Activated gamma-delta T cell treated with anti-CD3 and anti-CD28 coated beads, Interleukin-2, amount 50 U/mL, for 16 hours (primary cell): ENCODE measurements around the gene MIA2.
"Not testable (repeated sequence)": the region's sequence is repeated elsewhere in the genome, so short reads cannot be mapped to it uniquely, and the experiment has no call there.

Experiments
- DNase-seq: peaks from one replicate; pipeline ENCODE4 v3.0.0-alpha.2; 2020; ENCODE audit warnings: low read depth

The MIA2 gene, protein sequence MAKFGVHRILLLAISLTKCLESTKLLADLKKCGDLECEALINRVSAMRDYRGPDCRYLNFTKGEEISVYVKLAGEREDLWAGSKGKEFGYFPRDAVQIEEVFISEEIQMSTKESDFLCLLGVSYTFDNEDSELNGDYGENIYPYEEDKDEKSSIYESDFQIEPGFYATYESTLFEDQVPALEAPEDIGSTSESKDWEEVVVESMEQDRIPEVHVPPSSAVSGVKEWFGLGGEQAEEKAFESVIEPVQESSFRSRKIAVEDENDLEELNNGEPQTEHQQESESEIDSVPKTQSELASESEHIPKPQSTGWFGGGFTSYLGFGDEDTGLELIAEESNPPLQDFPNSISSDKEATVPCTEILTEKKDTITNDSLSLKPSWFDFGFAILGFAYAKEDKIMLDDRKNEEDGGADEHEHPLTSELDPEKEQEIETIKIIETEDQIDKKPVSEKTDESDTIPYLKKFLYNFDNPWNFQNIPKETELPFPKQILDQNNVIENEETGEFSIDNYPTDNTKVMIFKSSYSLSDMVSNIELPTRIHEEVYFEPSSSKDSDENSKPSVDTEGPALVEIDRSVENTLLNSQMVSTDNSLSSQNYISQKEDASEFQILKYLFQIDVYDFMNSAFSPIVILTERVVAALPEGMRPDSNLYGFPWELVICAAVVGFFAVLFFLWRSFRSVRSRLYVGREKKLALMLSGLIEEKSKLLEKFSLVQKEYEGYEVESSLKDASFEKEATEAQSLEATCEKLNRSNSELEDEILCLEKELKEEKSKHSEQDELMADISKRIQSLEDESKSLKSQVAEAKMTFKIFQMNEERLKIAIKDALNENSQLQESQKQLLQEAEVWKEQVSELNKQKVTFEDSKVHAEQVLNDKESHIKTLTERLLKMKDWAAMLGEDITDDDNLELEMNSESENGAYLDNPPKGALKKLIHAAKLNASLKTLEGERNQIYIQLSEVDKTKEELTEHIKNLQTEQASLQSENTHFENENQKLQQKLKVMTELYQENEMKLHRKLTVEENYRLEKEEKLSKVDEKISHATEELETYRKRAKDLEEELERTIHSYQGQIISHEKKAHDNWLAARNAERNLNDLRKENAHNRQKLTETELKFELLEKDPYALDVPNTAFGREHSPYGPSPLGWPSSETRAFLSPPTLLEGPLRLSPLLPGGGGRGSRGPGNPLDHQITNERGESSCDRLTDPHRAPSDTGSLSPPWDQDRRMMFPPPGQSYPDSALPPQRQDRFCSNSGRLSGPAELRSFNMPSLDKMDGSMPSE (N-terminal part only)

DNA sequence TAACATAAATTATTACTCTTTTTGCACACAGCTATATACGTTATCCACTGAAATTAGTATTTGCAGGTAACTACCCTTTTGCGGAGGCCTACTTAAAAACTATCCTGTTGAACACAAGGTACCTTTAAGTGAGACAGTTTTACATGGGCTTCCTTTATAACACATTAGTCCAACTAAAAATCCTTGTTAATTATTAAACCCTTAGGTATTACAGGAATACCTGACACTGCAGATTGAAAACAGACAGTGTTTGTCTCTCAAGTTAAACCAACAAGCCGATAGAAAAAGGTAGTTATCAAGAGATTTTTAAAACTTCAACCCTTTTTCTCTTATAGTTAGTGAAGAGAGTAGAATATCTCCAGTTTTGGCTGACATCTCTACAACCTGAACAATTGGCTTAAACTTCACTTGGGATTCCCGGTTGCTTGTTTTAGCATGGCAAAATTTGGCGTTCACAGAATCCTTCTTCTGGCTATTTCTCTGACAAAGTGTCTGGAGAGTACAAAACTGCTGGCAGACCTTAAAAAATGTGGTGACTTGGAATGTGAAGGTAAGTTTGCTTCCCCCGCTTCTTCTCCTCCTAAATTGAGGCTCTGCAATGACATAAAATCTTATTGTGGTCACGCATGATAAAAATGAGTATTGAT lies at the start of gene MIA2:
MIA2 (plus strand) TSS at position 236 of the 647 bp plus-strand sequence; CDS start at position 436, 200 bp downstream.
- no peak for DNase-seq

DNA sequence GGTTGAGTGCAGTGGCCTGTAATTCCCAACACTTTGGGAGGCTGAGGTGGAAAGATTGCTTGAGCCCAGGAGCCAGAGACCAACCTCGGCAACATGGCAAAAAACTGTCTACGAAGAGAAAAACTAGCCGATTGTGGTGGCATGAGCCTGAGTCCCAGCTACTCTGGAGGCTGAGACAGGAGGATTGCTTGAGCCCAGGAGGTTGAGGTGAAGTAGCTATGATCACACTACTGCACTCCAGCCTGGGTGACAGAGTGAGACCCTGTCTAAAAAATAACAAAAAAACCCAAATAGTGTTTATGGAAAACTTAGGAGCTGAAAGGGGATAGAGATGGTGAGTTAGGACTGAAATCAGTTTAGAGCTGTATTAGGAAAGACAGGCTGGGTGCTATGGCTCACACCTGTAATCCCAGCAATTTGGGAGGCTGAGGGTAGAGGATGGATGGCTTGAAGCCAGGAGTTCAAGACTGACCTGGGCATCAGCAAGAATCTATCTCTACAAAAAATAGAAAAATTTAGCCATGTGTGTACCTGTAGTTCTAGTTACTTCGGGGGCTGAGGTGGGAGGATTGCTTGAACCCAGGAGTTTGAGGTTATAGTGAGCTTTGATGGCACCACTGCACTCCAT lies 49.0 kb upstream of the MIA2 start:
- DNase-seq, result no peak

DNA sequence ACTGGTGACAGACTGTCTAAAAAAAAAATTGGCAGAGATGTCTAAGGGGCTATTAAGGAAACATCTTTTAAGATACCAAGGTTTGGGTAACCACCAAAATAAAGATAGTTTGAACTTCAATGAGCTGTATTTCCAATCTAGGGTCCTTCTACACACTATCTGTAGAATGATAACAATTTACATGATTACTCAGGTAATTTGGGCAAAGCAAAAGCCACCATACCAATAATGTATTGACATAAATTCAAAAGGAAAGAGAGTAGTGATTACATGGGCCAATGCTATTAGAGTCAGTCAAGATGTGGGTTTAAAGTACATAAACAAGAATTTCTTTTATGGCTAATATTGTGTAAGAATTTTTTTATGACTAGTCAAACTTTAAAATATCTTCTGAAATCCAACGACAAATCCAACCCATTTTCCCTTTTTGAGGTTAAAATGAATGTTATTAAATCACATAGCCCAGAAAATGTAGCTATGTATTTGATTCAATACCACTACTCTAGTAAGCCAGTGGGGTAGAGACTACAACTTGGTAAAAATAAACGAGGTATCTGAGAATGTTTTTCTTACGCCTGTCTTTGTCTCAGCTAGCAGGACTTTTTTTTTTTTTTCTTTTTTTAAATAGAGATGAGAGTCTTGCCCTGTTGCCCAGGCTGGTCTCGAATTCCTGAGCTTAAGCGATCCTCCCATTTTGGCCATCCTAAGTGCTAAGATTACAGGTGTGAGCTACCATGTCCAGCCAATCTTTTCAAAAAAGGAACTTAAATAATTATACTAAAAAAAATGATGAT lies 48.3 kb upstream of the MIA2 start:
- DNase-seq, result no peak

DNA sequence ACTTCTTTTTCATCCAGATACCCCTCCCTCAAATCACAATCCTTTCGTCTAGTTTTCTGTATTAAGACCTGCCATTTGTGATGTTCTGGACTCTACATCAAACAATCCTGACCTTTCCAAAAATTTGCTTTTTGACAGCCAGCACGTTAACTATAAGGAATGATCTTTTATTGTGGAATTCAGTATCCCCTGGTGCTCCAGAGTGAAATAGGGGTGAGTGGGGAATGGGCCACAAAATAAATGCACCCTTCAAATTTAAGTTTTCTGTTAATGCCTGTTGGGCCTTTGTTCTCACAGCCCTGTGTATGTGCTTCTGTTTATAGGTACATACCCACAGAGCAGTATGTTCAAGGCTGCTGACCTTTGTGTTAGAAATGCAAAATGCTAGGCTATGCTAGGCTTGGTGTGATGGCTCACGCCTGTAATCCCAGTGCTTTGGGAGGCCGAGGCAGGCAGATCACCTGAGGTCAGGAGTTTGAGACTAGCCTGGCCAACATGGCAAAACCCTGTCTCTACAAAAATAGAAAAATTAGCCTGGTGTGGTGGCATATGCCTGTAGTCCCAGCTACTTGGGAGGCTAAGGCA lies 46.7 kb upstream of the MIA2 start:
- no peak for DNase-seq

DNA sequence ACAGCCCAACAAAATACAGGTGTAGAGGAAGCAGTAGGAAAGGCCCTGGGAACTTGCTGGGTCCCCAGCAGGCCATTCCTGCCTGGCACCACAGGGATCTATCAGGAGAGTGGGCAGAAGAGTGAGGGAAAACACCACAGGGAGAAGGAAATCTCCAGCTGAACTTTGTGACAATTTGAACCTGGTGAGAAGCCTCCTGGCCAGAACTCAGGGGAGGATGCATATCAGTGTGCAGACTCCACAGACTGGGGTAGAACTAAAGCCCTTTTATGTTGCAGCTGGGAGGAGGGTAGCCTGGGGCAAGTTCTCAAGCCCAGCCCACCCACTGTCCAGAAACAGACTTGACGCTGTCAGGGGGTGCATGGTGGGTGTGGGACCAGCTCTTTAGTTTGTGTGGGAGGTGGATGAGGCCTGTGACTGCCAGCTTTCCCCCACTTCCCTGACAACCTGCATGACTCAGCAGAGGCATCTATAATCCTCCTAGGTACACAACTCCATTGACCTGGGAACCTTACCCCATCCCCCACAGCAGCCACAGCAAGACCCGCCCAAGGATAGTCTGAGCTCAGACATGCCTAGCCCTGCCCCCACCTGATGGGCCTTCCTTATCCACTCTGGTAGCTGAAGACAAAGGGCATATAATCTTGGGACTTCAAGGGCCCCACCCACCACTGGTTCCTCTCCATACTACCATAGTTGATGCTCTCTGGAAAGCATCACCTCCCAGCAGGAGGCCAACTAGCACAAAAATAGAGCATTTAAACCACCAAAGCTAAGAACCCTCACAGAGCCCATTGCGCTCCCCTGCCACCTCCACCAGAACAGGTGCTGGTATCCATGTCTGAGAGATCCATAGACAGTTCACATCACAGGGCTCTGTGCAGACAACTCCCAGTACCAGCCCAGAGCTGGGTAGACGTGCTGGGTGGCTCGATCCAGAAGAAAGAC lies 29.8 kb upstream of the MIA2 start:
- DNase-seq, result no peak

DNA sequence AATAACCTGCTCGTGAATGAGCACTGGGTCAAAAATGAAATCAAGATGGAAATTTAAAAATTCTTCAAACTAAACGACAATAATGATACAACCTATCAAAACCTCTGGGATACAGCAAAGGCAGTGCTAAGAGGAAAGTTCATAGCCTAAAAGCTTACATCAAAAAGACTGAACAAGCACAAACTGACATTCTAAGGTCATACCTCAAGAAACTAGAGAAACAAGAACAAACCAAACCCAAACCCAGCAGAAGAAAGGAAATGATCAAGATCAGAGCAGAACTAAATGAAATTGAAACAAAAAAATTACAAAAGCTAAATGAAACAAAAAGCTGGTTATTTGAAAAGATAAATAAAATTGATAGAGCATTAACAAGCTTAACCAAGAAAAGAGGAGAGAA lies 26.3 kb upstream of the MIA2 start:
- not testable (repeated sequence) for DNase-seq

DNA sequence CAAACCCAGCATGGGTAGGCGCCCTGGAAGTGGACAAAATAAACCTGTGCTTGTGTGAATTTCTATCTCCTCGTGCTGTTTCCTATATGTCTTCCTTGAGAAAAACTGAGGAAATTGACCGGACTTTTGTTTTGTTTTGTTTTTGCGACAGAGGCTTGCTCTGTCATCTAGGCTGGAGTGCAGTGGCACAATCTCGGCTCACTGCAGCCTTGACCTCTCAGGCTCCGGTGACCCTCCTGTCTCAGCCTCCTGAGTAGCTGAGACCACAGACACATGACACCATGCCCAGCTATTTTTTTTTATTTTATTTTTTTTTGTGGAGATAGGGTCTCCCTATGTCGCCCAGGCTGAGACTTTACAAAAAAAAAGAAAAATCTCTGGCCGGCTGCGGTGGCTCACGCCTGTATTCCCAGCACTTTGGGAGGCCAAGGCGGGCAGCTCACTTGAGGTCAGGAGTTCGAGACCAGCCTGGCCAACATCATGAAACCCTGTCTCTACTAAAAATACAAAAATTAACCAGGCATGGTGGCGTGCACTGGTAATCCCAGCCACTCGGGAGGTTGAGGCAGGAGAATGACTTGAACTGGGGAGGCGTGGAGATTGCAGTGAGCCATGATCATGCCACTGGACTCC lies 22.5 kb upstream of the MIA2 start:
- DNase-seq, result no peak

DNA sequence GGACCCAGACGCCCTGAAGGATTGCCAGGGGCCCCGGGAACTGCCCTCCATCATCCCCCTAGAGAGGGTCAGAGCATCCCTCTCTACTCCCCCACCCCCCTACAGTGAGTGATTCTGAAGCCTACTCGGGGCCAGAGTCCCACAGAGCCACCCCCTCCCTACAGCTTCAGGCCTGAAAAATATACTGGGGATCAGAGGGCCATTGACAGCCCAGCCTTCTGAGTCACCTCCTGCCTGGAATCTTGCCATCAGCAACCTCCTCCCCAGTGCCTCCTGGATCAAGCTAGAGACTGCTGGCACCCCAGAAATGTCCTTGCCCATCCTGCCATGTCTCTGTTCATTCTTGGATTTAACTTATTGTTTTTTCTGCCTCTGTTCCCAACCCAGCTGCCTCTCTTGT lies 21.7 kb upstream of the MIA2 start:
- DNase-seq, result no peak

DNA sequence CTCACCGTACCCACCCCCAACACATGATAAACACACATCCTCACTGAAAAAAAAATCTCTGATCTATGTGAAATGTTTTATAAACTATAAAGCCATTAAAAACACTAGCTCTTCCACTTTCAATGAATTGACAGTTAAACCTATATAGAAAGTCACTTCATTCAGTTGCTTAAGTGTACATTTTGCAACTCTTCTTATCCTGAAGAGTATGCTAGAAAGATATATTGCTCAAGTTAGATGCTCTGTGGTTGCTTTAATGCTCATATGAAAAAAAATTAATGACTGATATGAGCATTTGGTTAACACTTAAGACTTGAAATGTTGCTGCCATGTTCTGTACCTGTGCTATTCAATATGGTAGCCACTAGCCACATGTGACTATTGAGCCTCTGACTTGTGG lies 21.0 kb upstream of the MIA2 start:
- no peak for DNase-seq

DNA sequence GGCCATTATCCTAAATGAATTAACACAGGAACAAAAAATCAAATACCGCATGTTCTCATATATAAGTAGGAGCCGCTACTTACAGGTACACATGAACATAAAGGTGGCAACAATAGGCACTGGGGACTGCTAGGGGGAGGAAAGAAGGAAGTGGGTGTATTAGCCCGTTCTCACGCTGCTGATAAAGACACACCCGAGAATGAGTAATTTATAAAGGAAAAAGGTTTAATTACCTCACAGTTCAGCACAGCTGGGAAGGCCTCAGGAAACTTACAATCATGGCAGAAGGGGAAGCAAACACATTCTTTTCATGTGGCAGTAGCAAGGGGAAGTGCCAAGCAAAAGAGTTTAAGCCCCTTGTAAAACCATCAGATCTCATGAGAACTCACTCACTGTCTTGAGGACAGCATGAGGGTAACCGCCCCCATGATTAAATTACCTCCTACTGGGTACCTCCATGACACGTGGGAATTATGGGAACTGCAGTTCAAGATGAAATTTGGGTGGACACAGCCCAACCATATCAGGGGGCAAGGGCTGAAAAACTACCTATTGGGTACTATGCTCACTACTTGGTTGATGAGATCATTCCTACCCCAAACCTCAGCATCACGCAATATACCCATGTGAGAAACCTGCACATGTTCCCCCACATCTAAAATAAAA lies 16.4 kb upstream of the MIA2 start:
- DNase-seq, result no peak

DNA sequence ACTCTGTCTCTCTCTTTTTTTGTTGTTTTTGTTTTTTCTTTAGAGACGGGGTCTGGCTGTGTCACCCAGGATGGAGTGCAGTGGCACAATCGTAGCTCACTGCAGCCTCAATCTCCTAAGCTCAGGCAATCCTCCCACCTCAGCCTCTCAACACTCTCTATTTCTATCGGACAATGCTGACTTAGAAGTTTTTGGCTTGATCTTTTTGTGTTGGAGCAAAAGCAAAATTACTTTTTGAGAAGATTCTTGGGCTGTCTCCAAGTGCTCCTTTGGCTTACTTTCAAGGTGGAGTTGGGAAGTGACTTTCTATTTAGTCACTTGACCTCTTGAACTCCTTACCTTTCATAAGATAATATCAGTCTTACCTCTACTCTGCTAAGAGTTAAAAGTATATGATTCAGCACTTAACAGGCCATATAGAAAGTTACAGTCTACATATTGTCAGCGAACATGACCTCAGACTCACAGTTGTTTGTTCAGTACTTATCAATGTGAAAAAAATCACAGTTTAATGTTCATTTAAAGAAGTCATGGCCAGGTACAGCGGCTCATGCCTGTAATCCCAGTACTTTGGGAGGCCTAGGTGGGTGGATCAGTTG lies 15.4 kb upstream of the MIA2 start:
- no peak for DNase-seq

DNA sequence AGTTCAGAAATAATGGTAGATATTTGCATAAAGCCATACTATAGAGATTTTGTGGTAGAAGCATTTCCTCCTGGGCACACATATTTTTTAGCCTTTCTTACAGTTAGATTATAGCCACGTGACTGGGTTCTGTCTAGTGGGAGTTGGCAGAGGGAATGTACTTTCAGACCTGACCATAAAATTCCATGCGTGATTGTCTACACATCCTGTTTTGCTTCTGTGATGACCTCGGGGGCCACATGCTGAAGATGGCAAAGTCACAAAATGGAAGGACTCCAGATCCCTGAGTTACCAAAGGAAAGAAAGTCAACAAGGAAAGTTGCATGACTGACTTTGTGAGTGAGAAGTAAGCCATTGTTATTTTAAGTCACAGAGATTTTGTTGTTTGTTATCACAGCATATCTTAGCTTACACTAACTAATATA lies 14.6 kb upstream of the MIA2 start:
- no peak for DNase-seq

DNA sequence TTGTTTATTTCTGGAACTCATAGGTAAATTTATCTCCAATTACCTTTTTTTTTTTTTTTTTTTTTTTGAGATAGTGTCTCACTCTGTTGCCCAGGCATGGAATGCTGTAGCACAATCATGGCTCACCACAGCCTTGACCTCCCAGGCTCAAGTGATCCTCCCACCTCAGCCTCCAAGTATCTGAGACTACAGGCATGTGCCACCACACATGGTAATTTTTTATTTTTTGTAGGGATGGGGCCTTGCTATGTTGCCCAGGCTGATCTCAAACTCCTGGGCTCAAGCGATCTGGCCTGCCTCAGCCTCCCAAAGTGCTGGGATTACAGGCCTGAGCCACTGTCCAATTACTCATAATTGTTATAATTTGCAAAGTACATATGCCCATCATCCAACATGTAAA lies 13.2 kb upstream of the MIA2 start:
- not testable (repeated sequence) for DNase-seq

DNA sequence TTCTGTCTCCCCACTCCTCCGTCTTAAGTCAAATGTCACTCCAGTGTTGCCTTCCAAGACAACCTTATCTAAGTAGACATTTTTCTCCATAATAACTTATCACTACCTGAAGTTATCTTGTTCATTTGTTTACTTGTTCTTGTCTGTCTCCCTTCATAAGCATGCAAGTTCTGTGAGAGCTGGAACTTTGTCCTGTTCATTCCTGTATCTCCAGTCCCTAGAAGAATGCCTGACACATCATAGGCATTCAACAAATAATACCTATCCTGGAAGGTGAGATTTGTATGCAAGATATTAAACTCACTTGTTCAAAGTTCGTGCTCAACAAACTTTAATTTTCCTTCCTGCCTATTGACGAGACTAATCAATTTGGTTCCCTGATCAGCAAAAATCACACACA lies 5.7 kb upstream of the MIA2 start:
- no peak for DNase-seq

DNA sequence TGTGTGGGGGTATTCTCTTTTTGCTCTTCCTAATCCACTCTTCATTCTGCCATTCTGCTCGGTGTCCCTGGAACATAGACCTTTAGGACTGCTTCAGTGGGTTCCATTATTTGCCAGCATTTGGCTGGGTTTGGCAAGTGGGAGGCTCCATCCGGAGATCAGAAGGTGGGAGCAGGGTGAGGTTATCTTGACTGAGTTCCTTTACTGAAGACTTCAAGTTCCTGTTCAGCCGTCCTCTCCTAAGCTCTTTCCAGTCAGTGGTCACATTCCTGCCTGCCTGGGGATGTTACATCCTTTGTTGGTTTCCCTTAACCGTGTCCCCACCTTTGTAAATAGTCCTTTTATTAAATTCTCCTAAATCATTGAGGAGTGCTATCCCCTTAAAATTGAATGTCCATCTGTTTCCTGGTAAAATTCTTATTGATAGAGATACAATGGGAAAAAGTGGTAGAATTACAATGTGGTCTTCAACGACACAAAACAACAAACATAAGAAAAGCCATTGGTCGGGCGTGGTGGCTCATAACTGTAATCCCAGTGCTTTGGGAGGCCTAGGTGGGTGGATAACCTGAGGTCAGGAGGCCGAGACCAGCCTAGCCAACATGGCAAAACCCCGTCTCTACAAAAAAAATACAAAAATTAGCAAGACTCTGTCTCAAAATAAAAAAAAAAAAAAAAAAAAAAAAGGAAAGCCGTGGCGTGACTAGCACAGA lies 5.0 kb upstream of the MIA2 start:
- no peak for DNase-seq

DNA sequence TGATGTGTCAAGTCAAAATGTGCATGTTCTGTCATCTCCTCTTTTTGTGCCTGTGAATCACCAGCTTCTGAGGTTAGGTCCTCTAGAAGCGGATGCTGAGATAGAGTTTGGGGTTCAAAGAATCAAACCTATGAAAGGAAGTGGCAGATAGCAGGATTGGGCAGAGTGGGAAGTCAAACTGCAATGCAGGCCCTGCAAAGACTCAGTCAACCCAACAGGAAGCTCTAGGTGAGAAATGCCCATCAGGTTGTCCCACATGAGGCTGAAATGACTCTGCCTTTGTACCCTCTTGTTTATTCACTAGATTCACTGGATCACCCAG lies 4.5 kb upstream of the MIA2 start:
- DNase-seq, result peak; percentile 30

DNA sequence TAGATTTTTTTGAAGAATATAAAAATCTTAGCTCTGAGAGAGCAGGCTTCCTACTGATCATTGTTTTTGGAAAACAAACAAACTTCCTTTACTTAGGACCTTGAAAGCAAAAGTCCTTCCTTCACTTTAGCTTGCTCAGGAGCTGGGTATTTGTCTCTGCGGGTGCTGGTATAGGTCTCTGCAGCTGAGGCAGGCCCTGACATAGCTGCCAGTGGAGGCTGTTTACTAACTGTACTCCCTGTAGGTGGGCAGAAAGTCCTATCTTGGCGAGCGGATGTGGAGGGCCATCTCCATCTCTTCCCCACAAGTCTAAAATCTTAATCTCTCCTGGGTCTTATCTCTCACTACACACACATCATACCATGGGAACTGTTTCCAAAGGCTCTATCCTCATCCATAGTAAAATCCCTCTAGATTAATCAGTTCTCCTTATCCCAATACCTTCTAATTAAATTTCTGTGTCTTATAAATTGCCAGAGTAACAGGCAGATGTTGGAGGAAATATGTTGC lies 4.1 kb upstream of the MIA2 start:
- DNase-seq, result no peak
